NCI-H2029 treated with DMSO at 0.1 percent for 48 hours (cell line): ENCODE data around the gene PRR13.
"Not testable (repeated sequence)": the region's sequence is repeated elsewhere in the genome, so short reads cannot be mapped to it uniquely, and the experiment has no call there.

Source experiments
- DNase-seq: peaks from one replicate; lab custom pipeline; 2025; lab: John Stamatoyannopoulos, UW

Gene PRR13

DNA sequence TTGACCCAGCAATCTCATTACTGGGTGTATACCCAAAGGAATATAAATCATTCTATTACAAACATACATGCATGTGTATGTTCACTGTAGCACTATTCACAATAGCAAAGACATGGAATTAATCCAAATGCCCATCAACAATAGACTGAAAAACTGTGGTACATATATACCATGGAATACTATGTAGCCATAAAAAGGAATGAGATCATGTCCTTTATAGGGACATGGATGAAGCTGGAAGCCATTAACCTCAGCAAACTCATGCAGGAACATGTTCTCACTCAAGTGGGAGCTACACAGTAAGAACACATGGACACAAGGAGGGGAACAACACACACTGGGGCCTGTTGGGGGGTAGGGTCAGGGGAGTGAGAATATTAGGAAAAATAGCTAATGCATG lies 2.0 kb upstream of the PRR13 start:
- DNase-seq: not testable (repeated sequence)

DNA sequence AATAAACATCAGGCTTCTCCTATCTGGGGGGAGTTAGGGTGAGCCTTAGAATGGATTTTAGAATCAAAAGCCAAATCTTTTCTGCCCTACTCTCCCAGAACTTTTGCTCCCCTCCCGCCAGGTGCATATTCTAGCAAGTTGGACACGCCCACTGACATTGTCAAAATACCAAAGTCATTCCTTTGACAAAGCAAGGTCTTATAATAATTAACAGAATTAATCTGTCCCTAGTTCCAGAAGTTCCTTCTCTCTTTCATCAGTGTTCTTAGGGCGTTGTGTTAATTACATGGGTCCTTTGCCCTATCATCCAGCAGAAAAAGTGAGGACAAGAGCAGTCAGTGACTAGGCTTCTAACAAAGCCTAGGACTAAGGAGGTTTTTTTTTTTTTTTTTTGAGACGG lies 2.4 kb downstream of the PRR13 start:
- DNase-seq: no peak

DNA sequence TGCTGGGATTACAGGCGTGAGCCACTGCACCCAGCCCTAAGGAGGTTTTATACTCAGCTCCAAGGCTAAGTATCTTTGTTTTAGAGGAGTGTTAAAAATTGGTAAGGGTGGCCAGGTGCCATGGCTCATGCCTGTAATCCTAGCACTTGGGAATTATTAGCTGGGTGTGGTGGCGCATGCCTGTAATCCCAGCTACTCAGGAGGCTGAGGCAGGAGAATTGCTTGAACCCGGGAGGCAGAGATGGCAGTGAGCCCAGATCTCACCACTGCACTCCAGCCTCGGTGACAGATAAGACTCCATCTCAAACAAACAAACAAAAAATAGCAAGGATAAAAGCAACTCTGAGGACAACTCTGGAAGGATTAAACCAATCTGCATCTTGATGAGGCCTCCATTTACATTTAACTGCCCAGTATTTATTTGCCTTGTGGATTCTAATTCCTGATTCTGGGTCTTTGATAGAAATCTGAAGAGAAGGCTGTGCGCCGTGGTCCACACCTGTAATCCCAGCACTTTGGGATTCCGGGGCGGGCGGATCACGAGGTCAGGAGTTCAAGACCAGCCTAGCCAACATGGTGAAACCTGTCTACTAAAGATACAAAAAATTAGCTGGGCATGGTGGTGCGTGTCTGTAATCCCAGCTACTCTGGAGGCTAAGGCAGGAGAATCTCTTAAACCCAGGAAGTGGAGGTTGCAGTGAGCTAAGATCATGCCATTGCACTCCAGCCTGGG lies 3.2 kb downstream of the PRR13 start:
- not testable (repeated sequence) for DNase-seq

DNA sequence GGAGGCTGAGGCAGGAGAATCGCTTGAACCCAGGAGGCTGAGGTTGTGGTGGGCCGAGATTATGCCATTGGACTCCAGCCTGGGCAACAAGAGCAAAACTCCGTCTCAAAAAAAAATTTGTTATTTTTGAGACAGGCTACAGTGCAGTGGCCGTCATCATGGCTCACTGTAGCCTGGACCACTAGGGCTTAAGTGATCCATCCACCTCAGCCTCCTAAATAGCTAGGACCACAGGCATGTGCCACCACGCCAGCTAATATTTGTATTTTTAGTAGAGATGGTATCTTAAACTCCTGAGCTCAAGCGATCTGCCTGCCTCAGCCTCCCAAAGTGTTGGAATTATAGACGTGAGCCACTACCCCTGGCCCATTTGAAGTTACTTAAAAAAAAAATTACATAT lies 9.4 kb downstream of the PRR13 start:
- no peak for DNase-seq

DNA sequence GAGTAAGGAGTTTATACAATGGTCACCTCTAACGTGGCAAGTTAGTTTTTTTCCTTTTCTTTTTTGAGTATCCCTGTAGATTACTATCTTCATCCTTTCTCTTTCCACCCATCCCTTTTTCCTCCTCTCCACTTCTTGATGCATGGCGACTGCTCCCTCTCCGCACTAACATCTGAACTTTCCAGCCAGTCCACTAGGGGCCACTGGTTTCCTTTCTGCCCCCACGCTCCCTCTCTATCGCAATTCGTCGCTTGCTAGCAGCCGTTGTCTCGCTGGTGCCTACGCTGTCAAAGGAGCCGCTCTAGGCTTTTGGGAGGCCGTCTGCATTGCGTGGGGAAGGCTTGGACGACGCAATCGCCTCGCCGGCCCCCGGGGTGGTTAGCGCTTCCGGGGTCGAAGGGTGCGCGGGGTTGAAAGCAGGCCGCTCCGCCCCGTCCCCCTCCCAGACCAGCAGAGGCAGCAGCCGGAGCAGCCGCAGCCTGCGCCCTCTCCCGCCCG lies 10.2 kb downstream of the PRR13 start, which contains the start of gene PCBP2:
Gene PCBP2, plus strand, starts transcription at position 442 of the 498 bp plus-strand sequence. CDS start 2,699 bp downstream, outside the sequence.
- peak; percentile 99 for DNase-seq

DNA sequence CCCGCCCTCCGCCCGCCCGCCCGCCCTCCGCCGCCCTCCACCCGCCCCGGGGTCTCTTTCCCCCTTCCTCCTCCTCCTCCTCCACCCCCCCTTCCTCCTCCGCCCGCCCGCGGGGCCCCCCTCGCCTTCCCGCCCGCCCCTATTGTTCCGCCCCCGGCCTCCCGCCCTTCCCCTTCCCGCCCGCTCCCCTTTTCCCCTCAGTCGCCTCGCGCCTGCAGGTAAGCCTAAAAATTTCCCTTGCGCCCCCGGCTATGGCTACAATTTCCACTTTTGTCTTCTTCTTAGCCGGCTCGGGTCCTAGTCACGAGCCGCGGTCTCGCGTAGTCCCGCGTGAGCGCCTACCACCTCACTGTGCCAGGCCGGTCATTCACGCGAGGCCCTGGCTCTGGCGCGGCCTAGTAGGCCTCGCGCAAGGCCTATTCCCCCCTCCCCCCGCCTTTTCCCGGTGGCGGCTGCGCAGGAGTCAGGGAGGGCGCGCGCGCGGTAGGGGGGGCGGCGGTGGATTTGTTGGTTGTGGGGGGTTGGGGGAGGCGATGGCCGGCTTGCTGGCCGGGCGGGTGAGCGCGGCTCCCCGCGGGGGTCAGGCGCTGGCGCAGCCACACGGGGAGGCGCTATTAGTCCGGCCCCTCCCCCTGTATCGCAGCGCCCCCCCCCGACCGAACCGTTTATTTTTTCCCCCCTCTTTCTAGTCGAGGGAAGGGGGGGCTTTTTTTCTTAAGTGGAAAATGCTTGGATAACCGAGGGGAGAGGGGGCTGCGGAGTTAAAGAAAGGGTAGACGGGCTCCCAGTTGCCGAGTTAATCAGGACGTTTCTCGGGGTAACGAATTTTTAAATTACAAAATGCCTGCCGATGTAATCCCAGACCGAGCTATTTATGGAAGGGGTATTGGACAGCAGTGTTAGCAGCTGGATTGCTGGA lies 10.9 kb downstream of the PRR13 start:
- DNase-seq: peak; percentile 6

DNA sequence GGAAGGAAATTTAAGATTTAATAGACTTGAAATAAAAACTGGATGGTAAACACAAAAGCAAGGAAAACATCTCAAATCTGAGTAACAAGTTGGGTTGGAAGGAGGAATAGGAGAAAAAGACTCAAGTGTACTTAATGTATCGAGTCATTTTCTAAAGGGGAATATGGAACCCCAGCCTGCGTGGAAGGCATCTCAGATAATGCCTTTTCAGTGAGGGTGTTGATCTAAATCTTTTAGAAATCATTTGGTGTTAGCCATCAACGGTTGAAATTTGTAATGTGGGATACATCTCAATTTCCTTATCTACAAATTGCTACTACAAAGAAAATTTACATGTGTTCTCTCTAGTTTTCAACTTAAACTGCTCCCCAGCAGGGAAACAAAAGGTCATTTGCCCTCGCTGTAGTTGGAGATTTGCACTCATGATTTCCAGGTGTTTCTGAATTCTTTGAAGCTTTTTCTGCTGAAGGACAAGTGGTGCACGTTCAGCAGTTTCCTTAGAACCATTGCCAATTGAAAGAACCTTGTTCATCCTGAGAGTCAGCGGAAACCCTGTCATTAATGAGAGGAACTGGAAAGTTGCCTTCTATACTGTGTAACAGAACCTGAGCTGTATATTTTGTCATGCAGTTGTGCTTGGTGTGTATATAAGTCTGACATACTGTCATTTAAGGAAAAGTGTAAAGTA lies 12.6 kb downstream of the PRR13 start:
- DNase-seq: no peak

DNA sequence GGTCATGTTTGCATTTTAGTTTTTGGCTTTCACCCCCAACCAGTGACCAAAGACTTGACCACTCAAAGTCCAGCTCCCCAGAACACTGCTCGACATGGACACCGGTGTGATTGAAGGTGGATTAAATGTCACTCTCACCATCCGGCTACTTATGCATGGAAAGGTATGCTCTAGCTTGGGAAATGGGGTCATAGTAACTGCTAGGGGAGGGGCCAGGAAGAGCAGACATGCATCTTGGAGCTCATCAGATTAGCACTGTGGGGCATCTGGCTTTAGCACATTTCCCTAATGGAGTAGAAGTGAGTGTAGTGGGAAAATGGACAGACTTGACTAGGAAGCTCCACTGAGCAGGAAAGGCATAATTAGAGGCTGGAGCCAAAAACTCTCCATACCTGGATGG lies 13.2 kb downstream of the PRR13 start:
- no peak for DNase-seq

DNA sequence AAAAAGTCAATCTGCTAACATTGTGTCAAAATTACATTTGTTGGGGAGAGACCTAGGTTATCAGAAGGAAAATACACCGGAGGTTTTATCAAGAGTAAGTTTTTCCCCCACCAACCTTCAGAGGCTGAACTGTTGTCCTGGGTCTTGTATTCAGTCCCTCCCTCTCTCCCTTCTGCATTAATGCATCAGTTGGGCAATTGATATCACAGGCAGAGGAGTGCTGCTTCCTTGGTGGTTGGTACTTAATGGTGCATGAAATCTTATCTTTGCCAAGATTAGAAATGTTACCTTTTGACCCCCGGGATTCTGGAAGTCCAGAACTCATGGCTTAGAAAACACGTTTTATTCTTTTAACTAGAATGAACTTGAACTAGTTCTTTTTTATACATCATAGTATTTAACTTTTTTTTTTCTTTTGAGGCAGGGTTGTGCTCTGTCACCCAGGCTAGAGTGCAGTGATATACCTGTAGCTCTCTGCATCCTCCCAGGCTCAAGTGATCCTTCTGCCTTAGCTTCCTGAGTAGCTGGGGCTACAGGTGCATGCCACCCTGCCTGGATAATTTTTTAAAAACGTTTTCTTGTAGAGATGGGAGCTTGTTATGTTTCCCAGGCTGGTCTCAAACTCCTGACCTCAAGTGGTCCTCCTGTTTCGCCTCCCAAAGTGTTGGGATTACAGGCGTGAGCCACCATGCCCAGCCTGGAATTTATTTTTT lies 15.3 kb downstream of the PRR13 start:
- DNase-seq: no peak

DNA sequence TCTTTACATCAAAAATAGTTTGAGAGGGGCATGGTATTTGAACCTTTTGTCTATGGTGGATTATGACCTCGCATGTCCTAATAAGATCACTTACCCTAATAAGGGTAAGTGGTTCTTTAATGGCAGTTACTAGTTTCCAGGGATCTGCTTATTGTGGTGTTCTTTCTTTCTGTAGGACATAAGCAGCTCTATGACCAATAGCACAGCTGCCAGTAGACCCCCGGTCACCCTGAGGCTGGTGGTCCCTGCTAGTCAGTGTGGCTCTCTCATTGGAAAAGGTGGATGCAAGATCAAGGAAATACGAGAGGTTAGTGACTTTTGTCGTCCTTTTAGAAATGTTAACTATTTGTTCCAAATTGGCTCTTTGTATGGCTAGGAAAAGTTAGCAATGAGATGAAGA lies 17.6 kb downstream of the PRR13 start:
- no peak for DNase-seq

DNA sequence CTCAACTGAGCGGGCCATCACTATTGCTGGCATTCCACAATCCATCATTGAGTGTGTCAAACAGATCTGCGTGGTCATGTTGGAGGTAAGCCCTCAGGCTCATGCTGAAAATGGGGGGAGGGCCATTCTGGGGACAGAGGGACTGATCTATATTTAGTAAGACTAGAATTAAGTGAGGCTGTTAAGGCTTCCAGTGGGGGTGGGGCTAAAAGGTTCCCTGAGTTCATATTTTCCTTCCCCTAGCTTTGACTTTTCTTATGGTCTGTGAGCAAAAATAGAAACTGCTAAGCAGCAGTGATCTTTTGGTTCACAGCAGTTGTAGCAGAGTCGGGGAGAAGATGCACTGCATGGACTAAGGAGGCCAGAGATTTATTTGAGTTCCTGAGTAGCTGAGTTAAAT lies 19.5 kb downstream of the PRR13 start:
- no peak for DNase-seq

DNA sequence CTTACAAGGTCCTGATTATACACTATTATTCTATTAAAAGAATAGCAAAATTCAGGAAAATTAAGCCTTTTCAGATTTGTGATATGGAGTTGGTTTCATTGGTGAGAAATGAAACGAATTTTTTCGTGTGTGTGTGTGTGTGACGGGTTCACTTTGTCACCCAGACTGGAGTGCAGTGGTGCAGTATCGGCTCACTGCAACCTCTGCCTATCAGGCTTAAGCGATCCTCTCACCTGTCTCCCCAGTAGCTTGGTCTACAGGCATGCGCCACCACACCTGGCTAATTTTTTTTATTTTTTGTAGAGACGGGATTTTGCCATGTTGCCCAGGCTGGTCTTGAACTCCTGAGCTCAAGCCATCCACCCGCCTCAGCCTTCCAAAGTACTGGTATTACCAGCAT lies 20.1 kb downstream of the PRR13 start:
- no peak for DNase-seq

DNA sequence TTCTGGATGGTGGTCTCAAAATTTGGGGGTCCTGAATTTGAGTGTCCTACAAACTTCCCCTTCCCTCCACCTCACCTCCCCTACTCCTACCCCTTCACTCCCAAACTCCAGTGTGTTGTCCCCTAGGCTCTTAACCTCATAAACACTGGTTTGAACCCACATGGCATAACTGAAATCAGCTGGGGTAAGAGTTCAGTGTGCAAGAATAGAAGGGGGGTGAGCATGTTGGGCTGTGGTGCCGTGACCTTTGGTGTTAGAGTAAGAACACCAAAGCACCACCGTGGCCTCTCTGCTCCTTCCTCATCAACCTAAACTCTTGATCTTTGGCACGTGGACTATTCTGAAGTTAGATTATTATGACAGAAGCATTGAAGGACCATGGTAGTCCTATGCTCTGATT lies 21.4 kb downstream of the PRR13 start:
- no peak for DNase-seq

DNA sequence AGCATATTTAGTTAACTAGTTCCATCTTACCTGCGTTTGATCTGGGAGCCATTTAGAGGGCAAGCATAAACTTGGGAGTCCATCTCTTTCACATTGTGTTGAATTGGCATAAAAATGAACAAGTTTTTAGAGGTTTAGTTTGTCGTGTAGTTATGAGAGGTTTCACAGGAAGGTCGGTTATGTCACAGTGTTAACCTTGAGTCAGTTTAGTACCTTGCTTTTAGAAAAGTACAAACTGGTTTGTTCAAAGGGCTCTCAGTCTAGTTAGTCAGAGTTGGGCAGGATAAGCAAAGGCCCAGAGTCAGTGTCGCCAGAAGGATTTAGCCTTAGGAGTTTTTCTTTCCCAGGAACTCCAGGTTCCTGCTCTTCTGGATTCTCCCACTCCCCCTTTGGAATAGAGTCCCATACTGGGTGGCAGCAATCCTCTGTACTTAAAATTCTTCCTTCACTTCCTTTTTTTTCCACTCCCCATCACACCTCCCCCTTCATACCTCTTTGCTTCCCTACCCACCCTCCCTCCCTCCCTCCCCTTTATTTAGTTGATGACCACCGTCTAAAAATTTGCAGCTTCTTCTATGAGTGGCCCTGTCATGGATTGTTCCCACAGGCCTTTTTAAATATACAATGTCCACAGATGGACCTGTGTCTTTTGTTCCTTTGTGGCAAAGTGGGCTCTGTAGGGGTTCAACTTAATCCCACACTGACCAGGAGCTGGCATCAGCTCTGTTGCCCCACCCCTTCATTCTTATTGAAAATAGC lies 22.4 kb downstream of the PRR13 start:
- no peak for DNase-seq

DNA sequence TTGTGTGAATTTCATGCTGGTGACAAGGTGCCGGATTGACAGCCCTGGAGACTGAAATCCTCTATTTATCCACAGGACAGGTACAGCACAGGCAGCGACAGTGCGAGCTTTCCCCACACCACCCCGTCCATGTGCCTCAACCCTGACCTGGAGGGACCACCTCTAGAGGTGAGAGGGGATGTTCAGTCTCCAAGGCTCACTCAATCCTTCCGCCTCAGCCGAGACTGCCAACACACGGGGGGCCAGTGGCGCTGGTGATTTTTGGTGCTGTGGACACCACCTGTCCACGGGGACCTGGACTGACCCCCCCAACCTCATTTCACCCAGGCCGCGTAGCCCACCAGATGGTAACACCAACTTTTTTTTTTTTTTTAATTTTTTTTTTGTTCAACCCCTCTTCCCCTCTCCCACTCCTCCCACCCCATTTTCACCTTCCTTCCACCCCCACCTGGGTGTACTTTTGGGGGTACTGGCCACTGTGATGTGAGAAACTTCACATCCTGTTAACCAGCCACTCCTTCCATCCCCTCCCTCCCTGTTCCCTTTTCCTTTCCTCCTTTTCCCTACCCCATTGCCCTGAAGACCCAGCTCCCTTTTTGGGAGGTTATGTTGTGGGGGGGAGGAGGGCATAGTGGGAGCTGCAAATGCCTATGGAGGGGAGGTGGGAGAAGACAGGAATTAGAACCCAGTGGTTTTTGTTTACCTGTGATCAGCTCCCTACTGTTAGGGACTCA lies 23.3 kb downstream of the PRR13 start:
- no peak for DNase-seq

DNA sequence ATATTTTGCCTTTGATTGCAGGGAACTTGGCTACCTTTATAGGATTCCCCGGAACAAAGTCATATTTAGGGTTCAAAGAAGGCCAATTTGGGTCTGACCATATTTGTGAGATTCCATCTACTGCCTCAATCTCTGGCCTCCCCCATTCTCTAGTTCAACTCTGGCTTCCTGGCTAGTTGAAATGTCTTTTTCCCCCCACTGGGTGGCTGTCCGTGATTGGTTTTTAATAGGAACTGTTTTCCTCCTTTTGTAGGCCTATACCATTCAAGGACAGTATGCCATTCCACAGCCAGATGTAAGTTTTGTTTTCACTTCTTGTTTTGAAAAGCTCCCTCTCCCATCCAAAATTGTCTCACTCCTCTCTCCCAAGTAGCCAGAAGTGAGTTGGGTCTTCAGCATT lies 24.1 kb downstream of the PRR13 start:
- no peak for DNase-seq

DNA sequence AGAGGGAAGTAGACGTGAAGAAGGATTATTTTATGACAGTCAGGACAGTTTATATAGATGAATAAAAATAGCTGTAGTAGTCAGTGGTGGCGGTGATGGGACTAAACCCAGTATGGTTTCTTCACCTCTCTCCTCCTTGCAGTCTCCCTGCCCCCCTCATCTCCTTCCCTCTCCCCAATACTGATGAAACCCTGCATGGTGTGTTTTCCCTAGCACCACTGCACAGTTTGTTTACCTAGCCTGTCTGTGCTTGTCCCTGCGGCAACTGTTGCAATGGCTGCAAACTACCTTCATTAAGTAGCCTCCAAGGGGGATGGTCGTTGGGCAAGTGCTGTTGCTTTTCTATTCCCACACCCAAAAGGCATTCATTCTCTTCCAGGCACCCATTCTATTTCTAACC lies 25.1 kb downstream of the PRR13 start:
- no peak for DNase-seq

DNA sequence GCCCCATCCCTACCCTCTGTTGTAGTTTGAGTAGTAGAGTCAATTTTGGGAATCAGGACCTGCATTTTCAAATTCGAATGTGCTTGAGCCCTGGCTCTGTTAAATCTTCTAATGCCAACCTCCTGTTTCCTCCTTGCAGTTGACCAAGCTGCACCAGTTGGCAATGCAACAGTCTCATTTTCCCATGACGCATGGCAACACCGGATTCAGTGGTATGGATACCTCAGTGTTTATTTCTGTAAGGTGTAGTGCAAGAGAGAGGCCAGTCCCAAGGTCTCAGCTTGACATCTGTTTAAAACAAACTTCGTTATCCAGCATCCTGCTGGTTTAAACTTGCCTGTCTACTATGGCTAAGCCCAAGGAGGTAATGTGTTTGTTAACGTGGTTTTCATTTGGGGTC lies 25.5 kb downstream of the PRR13 start:
- DNase-seq: no peak

DNA sequence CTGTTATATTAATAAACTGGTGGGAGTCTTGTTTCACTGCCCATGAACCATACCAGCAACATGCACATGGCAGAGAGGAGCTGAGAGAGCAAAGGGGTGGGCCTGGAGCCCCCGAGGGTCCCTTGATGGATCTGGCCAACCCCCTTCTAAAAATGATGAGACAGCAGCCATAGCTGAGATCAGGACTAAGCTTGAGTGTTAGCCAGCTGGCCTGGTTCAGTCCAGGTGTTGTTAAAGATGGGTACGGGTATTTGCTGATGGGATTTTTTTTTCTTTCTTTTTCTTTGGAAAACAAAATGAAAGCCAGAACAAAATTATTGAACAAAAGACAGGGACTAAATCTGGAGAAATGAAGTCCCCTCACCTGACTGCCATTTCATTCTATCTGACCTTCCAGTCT lies 26.3 kb downstream of the PRR13 start:
- no peak for DNase-seq

DNA sequence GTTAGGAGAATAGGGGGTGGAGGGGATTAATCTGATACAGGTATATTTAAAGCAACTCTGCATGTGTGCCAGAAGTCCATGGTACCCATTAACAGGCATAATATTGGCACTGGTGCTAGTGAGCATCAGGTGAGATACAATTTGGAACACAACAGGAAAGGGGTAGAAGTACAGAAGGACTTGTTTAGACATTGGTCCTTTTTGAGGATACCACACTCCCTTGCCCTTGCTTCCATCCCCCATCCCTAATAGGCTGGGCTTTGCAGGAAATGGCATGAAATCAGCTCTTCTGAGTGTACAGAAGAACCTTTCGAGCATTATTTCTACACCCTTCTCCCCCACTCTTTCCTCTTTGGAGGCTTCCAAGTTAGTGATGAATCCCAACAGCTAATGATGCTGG lies 26.7 kb downstream of the PRR13 start:
- DNase-seq: no peak
